Measurements from ENCODE around the gene COQ10B.
"Not testable (repeated sequence)": the region's sequence is repeated elsewhere in the genome, so short reads cannot be mapped to it uniquely, and the experiment has no call there.

The COQ10B gene

DNA sequence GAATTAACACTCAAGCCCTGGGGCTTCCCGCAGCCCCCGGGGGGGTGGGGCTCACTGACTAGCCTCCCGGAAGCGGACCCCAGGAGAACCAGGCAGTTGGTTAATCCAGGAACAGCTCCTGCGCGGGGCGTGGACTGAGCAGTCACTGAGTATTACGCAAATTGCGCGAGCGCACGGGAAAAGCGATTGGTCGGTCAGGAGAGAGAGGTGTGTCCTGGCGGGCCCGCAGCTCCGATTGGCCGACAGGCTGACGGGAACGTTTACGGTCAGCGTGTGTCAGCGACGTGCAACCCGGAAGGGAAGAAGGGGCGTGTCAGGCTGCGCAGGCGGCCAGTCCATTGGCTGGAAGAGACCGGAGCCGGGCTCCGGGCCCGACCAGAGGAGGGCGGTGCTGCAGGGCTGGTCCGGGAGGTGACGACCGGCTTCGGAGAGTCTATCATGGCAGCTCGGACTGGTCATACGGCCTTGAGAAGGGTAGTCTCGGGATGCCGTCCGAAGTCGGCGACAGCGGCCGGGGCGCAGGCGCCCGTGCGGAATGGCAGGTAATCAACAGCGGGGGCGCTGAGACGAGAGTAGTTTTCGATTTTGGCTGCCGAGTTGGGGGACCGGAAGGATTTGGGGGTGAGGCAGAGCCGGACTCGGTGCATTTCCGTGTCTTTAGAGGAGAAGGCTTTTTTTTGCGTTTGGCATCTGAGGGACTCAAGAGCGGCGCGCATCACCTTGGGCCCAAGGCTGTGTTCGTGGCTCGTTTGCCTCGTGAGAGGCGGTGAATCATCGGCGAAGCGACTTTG, at the start of gene COQ10B:
Gene COQ10B (plus strand): TSS at position 430 of the 791 bp plus-strand sequence. CDS start 9 bp downstream, at position 439.
- peak; percentile 94 to 97 for DNase-seq (ENCODE audit: extremely low read depth in 1 of 2, low read depth in 1 of 2)

DNA sequence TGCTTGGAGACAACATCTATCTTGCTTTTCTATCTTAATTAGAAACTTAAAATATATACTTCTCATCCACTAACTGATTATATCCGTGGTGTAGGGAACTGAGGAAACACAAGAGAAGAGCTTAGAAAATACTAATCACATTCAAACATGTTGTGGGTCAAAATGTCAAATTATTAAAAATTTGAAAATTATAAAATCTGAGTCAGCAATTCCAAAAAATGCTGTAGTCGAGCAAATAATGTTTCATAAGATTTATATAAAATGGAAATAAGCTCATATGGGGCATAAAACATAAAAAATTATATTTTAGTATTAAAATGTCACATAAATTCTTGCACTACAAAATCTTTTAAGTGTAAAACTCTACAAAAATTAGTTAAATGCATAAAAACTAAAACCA, 47.8 kb upstream of the COQ10B start:
- no peak for DNase-seq (ENCODE audit: extremely low read depth in 1 of 2, low read depth in 1 of 2)

DNA sequence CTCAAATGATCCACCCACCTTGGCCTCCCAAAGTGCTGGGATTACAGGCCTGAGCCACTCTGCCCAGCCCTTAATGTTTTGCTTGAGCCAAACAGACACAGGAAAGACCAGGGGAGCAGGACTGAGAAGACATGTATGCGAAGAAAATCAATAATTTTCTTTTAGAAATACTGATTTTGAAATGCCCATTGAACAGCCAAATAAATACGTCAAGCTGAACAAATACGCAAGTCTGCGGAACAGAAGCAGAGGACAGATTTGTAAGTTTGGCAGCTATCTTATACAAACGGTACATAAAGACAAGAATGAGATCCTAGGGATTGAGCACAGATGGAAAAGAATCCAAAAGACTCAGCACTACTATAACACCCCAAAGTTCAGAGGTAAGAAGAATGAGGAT, 39.3 kb upstream of the COQ10B start:
- no peak for DNase-seq (ENCODE audit: extremely low read depth in 1 of 2, low read depth in 1 of 2)

DNA sequence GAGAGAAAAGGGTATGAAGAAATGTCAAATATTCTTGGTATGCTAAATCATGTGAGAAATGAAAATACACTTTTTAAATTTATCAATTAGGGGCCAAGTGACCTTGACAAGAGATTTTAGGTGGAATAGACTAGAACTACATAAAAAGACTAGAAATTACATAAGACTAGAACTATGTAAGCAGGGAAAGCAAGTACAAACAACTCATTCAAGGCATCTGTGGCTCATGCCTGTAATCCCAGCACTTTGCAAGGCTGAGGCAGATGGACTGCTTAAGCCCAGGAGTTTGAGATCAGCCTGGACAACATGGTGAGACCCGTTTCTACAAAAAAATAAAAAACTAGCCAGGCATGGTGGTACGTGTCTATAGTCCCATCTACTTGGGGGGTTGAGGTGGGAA, 38.8 kb upstream of the COQ10B start:
- no peak for DNase-seq (ENCODE audit: extremely low read depth in 1 of 2, low read depth in 1 of 2)

DNA sequence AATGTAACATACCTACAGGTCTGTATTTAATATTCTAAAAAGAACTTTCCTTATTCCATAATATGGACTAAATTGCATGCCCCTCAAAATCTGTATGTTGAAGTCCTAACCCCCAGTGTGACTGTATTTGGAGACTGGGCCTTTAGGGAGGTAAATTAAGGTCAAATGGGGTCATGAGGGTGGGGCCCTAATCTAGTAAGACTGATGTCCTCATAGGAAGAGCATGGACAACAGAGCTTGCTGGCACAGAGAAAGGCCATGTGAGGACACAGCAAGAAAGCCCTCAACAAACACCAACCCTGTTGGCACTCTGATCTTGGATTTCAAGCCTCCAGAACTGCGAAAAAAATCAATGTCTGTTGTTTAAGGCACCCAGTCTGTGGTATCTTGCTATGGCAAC, 37.1 kb upstream of the COQ10B start:
- DNase-seq (ENCODE audit: extremely low read depth in 1 of 2, low read depth in 1 of 2): no peak

- no peak for DNase-seq (ENCODE audit: extremely low read depth in 1 of 2, low read depth in 1 of 2)
These were observed 33.9 kb upstream of the COQ10B start for GRCh38 chr2:197419438-197419837.

DNA sequence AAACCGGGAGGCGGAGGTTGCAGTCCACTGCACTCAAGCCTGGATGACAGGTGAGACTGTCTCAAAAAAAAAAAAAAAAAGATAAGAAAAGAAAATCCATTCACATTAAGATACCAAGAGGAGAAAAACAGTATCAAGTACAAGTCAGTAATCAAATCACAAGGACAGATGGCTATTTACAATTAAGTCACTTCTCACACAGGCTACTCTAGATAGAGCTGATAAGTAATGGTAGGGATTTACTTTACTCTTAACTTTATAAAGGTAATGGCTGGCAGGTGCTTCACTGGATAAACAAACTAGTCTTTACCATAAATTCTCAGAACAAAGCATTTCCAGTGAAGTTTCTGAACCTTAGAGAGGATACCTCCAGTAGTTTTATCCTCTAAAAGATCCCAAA, 30.0 kb upstream of the COQ10B start:
- DNase-seq (ENCODE audit: extremely low read depth in 1 of 2, low read depth in 1 of 2): no peak

- no peak for DNase-seq (ENCODE audit: extremely low read depth in 1 of 2, low read depth in 1 of 2)
These were observed 27.8 kb upstream of the COQ10B start for GRCh38 chr2:197425550-197425949.

DNA sequence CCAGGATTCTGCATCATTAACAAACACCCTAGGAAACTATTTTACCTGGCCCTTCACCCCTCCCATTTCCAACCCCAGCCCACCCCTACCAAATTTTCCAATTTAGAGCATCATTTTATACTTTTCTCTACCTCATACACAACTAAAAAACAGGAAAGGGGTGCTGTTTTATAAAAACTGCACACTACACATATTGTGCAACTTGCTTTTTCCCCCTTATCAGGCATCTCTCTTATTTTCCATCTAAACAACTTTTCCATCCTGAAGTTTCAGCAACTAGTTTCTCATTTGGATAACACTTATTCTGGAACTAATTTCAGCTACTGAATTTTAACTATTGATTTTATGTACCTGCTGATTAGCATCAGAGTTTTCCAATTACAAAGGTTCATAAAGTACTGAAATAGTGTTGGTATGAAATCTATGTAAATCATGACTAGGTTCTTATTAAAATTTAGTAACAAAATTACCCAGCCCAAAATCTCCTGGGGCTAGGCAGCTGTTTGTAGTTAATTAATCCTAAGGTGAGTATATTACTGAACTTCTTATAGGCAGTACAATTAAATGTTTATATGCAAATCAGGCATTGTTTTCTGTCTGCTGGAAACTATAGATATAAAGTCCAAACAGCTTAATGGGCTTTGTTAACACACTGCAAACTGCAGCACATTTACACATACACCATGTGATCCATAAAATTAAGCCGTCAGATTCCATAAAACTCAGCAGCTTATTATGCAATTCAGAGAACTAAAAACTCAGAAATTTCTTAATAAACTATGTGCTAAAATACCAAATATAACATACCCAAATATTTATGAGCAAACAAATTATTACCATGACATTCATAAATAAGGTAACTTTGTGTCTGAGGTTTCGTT, 26.4 kb upstream of the COQ10B start:
- no peak for DNase-seq (ENCODE audit: extremely low read depth in 1 of 2, low read depth in 1 of 2)

DNA sequence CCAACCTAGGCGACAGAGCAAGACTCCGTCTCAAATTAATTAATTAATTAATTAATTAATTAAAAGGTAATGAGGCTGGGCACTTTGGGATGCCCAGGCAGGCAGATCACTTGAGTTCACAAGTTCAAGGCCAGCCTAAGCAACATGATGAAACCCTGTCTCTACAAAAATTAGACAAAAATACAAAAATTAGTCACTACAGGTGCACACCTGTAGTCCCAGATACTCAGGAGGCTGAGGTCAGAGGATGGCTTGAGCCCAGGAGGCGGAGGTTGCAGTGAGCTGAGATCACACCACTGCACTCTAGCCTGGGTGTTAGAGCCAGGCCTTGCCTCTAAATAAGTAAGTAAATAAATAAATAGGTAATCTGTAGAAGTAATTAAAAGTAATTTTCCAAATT, 25.4 kb upstream of the COQ10B start:
- DNase-seq (ENCODE audit: extremely low read depth in 1 of 2, low read depth in 1 of 2): no peak

DNA sequence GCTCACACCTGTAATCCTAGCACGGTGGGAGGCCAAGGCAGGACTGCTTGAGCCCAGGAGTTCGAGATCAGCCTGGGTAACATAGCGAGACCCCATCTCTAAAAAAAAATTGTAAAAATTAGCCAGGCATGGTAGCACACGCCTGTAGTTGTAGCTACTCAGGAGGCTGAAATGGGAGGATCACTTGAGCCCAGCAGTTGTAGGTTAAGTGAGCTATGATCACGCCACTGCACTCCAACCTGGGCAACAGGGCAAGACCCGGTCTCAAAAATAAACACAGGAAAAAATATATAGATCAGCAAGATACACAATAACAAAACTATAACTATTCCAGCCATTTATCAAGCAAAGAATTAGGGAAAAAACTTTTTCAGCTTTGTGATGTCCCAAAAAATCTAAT, 21.5 kb upstream of the COQ10B start:
- DNase-seq (ENCODE audit: extremely low read depth in 1 of 2, low read depth in 1 of 2): no peak

- not testable (repeated sequence) for DNase-seq (ENCODE audit: extremely low read depth in 1 of 2, low read depth in 1 of 2)
These were observed 20.8 kb upstream of the COQ10B start for GRCh38 chr2:197432527-197432926.

DNA sequence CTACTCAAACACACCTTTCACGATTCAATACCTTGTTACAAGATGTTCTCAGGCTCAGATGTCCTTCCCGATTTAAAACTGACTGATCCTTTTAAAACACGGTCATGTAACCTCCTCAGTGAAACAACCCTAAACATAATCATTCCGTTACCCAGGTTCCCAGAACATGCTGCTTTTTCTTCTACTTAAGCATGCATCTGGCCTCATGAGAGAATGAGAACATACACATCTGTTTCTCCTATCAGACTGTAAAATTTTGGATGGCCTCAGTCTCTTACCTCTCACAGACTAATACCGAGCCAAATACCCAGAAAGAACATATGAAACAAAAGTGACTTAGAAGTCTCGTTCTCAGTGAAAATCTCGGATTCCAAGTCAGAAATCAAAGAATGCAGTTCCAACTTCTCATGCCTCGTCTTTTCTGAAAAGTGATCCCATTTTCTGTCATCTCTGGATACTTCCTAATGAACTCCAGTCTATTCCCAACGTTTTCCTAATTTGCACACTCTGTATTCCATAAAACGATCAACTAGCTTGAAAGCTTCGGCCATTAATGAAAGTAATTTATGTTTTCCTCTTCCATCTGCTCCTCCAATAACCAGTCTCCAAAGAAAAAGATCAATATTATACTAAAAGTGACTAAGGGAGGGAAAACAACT, 19.4 kb upstream of the COQ10B start:
- no peak for DNase-seq (ENCODE audit: extremely low read depth in 1 of 2, low read depth in 1 of 2)

- peak; percentile 96 to 97 for DNase-seq (ENCODE audit: extremely low read depth in 1 of 2, low read depth in 1 of 2)
These were observed 18.5 kb upstream of the COQ10B start, which contains the start of gene SF3B1 for GRCh38 chr2:197434541-197435513. TSS of gene SF3B1 (minus strand) at chr2:197435028. CDS start at chr2:197434999, 29 bp downstream.

- DNase-seq (ENCODE audit: extremely low read depth in 1 of 2, low read depth in 1 of 2): no peak
These were observed 17.5 kb upstream of the COQ10B start for GRCh38 chr2:197435598-197436420.

GRCh38 chr2:197437380-197437779, 16.0 kb upstream of the COQ10B start:
- no peak for DNase-seq (ENCODE audit: extremely low read depth in 1 of 2, low read depth in 1 of 2)

- no peak for DNase-seq (ENCODE audit: extremely low read depth in 1 of 2, low read depth in 1 of 2)
These were observed 10.5 kb upstream of the COQ10B start for GRCh38 chr2:197442857-197443256.

DNA sequence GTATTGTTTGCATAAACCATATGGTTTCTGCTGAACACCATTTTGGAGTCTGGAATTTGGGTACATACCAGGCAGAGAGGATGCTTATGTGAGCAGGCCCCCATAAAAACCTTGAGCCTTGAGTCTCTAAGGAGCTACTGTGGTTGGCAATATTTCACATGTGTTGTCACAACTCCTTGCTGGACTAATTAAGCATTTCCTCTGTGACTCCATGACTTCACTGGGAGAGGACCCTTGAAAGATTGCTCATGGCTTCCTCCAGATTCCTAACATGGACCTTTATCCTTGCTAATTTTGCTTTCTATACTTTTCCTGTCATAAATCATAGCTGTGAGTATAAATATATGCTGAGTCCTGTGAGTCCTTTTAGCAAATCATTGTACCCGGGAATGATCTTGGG, 7.6 kb upstream of the COQ10B start:
- DNase-seq (ENCODE audit: extremely low read depth in 1 of 2, low read depth in 1 of 2): no peak

- no peak for DNase-seq (ENCODE audit: extremely low read depth in 1 of 2, low read depth in 1 of 2)
These were observed 6.5 kb upstream of the COQ10B start for GRCh38 chr2:197446844-197447243.
